OCI-LY3 (cell line): ENCODE measurements around the gene CAPZB.

Experiments used
- EZH2phosphoT487 ChIP-seq: fragments of 200-600 bp; shearing (Covaris generic); IDR thresholded peaks from 2 replicates; pipeline ENCODE4 v1.6.1; 2018; ENCODE audit warnings: antibody characterized with exemption, mixed run types, low read depth
- TF ChIP-seq, protein P1 (sequence below): fragments of 200-600, 300-600 bp; sonication (generic); IDR thresholded peaks from 2 replicates; pipeline ENCODE4 v1.5.1; 2014; ENCODE audit warnings: antibody characterized with exemption, low read length, low read depth

DNA sequence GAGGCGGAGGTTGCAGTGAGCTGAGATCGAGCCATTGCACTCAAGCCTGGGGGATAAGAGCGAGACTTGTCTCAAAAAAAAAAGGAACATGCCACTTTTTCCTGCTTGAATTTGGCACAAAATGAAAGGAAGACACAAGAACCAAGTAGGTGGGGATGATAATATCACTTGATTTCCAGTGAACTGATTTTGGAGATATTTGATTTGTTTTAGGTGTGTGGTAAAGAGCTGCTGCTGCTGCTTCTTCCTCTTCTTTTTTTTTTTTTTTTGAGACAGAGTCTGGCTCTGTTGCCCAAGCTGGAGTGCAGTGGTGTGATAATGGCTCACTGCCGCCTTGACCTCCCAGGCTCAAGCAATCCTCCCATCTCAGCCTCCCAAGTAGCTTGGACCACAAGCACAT is 29.9 kb upstream of the CAPZB start:
- TF ChIP-seq, protein P1, sequence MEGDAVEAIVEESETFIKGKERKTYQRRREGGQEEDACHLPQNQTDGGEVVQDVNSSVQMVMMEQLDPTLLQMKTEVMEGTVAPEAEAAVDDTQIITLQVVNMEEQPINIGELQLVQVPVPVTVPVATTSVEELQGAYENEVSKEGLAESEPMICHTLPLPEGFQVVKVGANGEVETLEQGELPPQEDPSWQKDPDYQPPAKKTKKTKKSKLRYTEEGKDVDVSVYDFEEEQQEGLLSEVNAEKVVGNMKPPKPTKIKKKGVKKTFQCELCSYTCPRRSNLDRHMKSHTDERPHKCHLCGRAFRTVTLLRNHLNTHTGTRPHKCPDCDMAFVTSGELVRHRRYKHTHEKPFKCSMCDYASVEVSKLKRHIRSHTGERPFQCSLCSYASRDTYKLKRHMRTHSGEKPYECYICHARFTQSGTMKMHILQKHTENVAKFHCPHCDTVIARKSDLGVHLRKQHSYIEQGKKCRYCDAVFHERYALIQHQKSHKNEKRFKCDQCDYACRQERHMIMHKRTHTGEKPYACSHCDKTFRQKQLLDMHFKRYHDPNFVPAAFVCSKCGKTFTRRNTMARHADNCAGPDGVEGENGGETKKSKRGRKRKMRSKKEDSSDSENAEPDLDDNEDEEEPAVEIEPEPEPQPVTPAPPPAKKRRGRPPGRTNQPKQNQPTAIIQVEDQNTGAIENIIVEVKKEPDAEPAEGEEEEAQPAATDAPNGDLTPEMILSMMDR, result no peak
- no peak for TF ChIP-seq EZH2phosphoT487
